ENCODE data around the gene RHBDL1.
A peak's percentile ranks its signal among the peaks of the same experiment; 100 is the strongest.

DNA sequence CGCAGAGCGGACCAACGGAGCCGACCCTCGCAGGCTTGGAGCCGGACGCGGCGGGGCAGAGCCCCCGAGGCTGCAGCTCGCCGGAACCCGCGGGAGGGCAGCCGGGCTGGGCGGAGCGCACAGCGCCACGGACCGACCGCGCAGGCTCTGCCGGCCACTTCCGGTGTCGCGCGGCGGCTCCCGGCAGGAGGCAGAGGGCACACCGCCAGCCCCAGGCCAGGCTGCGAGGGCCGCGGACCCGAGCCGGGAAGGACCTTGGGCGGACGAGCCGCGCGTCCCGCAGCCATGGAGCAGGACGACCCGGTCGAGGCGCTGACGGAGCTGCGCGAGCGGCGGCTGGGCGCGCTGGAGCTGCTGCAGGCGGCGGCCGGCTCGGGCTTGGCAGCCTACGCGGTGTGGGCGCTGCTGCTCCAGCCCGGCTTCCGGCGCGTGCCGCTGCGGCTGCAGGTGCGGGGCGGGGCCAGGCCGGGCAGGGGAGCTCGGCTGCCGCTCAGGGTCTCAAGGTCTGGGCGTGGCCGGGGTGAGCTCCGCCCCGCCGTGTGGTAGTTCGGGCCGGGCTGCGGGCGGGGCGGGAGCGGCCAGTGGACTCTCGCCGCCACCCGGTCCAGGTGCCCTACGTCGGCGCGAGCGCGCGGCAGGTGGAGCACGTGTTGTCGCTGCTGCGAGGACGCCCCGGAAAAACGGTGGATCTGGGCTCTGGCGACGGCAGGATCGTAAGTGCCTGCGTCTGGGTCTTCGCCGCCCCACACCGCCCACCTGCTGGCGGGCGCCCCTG, 45.7 kb downstream of the RHBDL1 start, which contains the start of gene ANTKMT:
- TF ChIP-seq CHD2 (IDR thresholded peaks at IDR 0.05; ENCODE audit: low read length) (no peak), BRCA1 (IDR thresholded peaks at IDR 0.05; ENCODE audit: low read depth, low read length) (no peak), TAF1 (IDR thresholded peaks at IDR 0.05; ENCODE audit: low read depth, low read length) (peak; percentile 86)
